H1 (cell line): ENCODE measurements around the gene CLMP. TPM values are rescaled to one million over a fixed set of nuclear protein-coding genes. Genes with fewer than 3 reads are reported as not detected.

Source experiments
- CTCF ChIA-PET: fragments of 300-600 bp; sonication (Branson Sonifier 250); formaldehyde crosslinking; loops from one replicate; lab custom pipeline; 2021; ENCODE audit not compliant: partially characterized antibody; lab: Charles Lee
- POLR2A ChIA-PET: fragments of 300-600 bp; sonication (Branson Sonifier 250); formaldehyde crosslinking; loops from one replicate; lab custom pipeline; 2021; ENCODE audit warnings: inconsistent platforms; ENCODE audit not compliant: partially characterized antibody; lab: Charles Lee
- DNase-seq, 2 experiments: peaks; one replicate each; pipeline versions ENCODE4 v3.0.0 to v3.0.0-alpha.2; 2010 to 2022; ENCODE audit warnings: low spot score in 2 of 2, low read depth in 1 of 2, mixed read lengths in 1 of 2
- FAIRE-seq: peaks from 2 replicates; lab custom pipeline; 2011; peaks lifted over from hg19 to GRCh38; lab: Jason Lieb, UNC
- H2AFZ ChIP-seq: 2 replicates; pipeline ENCODE4 v1.8.1; 2012; ENCODE audit warnings: low read length, inconsistent platforms
- H2AK5ac ChIP-seq: 2 replicates; pipeline ENCODE4 v1.6.1; 2013; ENCODE audit warnings: low read depth, low read length
- H2BK120ac ChIP-seq: replicated peaks from 2 replicates; pipeline ENCODE3; 2013; ENCODE audit warnings: low read depth, low read length, inconsistent platforms
- H2BK12ac ChIP-seq: 2 replicates; pipeline ENCODE4 v1.6.1; 2013; ENCODE audit warnings: low read depth, low read length
- H2BK15ac ChIP-seq: 2 replicates; pipeline ENCODE4 v1.6.1; 2013; ENCODE audit warnings: low read length
- H2BK20ac ChIP-seq: 2 replicates; pipeline ENCODE4 v1.6.1; 2013; ENCODE audit warnings: low read length
- H2BK5ac ChIP-seq: 2 replicates; pipeline ENCODE4 v1.6.1; 2013; ENCODE audit warnings: low read depth, low read length
- H3K14ac ChIP-seq: 2 replicates; pipeline ENCODE4 v1.6.1; 2013; ENCODE audit warnings: inconsistent platforms; ENCODE audit not compliant: insufficient read length
- H3K18ac ChIP-seq: 2 replicates; pipeline ENCODE4 v1.6.1; 2013; ENCODE audit warnings: low read length; ENCODE audit errors: extremely low read depth
- H3K23ac ChIP-seq: 2 replicates; pipeline ENCODE4 v1.6.1; 2013; ENCODE audit warnings: inconsistent platforms; ENCODE audit not compliant: insufficient read length
- H3K23me2 ChIP-seq: 2 replicates; pipeline ENCODE4 v1.6.1; 2013; ENCODE audit warnings: low read depth, low read length
- H3K27ac ChIP-seq: 2 replicates; pipeline ENCODE4 v1.6.1; 2011; ENCODE audit warnings: low read depth, low read length, inconsistent platforms
- H3K27me3 ChIP-seq, 4 experiments: replicated peaks in 1 of 4; 1 replicate in 1 of 4; 2 replicates in 3 of 4; pipeline versions ENCODE4 v1.6.1 to v1.8.1; 2011 to 2013; ENCODE audit warnings: low read length in 3 of 4, mild to moderate bottlenecking in 3 of 4, inconsistent platforms in 2 of 4, mixed read lengths in 2 of 4, moderate library complexity in 1 of 4; ENCODE audit not compliant: control insufficient read depth in 3 of 4, insufficient read depth in 3 of 4; ENCODE audit errors: extremely low read depth in 1 of 4
- H3K36me3 ChIP-seq, 4 experiments: 2 replicates each; pipeline versions ENCODE4 v1.6.1 to v1.8.1; 2011 to 2013; ENCODE audit warnings: mild to moderate bottlenecking in 4 of 4, low read length in 3 of 4, moderate library complexity in 2 of 4, control low read depth in 1 of 4, inconsistent platforms in 1 of 4; ENCODE audit not compliant: insufficient read depth in 4 of 4, control insufficient read depth in 2 of 4
- H3K4ac ChIP-seq: replicated peaks from 2 replicates; pipeline ENCODE3; 2013; ENCODE audit warnings: low read length, low read depth, mixed read lengths, inconsistent platforms; ENCODE audit not compliant: insufficient read length
- H3K4me1 ChIP-seq, 4 experiments: replicated peaks in 1 of 4; 1 replicate in 1 of 4; 2 replicates in 3 of 4; pipeline versions ENCODE4 v1.6.1 to v1.8.1; 2011 to 2013; ENCODE audit warnings: low read length in 3 of 4, inconsistent platforms in 2 of 4, mixed read lengths in 1 of 4; ENCODE audit not compliant: insufficient read depth in 4 of 4, control insufficient read depth in 3 of 4
- H3K4me2 ChIP-seq, 2 experiments: 2 replicates each; pipeline versions ENCODE4 v1.6.1 to v1.8.1; 2011 to 2013; ENCODE audit warnings: low read depth in 2 of 2, low read length in 2 of 2, control low read depth in 1 of 2, inconsistent platforms in 1 of 2, mild to moderate bottlenecking in 1 of 2; ENCODE audit not compliant: insufficient read depth in 1 of 2
- H3K4me3 ChIP-seq, 4 experiments: fragments of 200-600, 300-600 bp in 1 of 4; sonication (generic), shearing (Covaris generic), sonication (Bioruptor Twin) in 1 of 4; 2 replicates each; pipeline versions ENCODE4 v1.5.1 to v1.8.1; 2011 to 2016; ENCODE audit warnings: low read length in 4 of 4, low read depth in 3 of 4, control low read depth in 2 of 4, inconsistent platforms in 2 of 4, mild to moderate bottlenecking in 2 of 4, mixed read lengths in 1 of 4, moderate library complexity in 1 of 4; ENCODE audit not compliant: insufficient read depth in 2 of 4; ENCODE audit errors: extremely low read depth in 1 of 4
- H3K56ac ChIP-seq: replicated peaks from 2 replicates; pipeline ENCODE3; 2013; ENCODE audit warnings: low read depth, mild to moderate bottlenecking, mixed read lengths, low read length, inconsistent platforms; ENCODE audit not compliant: insufficient read length
- H3K79me1 ChIP-seq: 2 replicates; pipeline ENCODE4 v1.6.1; 2013; ENCODE audit warnings: low read depth, low read length, control low read depth
- H3K79me2 ChIP-seq, 2 experiments: 2 replicates each; pipeline versions ENCODE4 v1.6.1 to v1.8.1; 2012 to 2013; ENCODE audit warnings: low read length in 2 of 2, mild to moderate bottlenecking in 2 of 2, inconsistent platforms in 1 of 2; ENCODE audit not compliant: insufficient read depth in 2 of 2, control insufficient read depth in 1 of 2
- H3K9ac ChIP-seq, 4 experiments: replicated peaks in 1 of 4; 1 replicate in 1 of 4; 2 replicates in 3 of 4; pipeline versions ENCODE4 v1.6.1 to v1.8.1; 2011 to 2013; ENCODE audit warnings: low read depth in 3 of 4, low read length in 3 of 4, control low read depth in 2 of 4, mild to moderate bottlenecking in 2 of 4, moderate library complexity in 2 of 4, inconsistent platforms in 1 of 4; ENCODE audit errors: extremely low read depth in 1 of 4
- H3K9me3 ChIP-seq, 2 experiments: 2 replicates each; pipeline versions ENCODE4 v1.6.1 to v1.8.1; 2012 to 2013; ENCODE audit warnings: mild to moderate bottlenecking in 2 of 2, moderate library complexity in 2 of 2, control low read depth in 1 of 2, inconsistent platforms in 1 of 2, low read depth in 1 of 2, low read length in 1 of 2, mixed read lengths in 1 of 2; ENCODE audit not compliant: insufficient read depth in 2 of 2
- H4K20me1 ChIP-seq, 2 experiments: replicated peaks in 1 of 2; 2 replicates each; pipeline versions ENCODE3 to v1.8.1; 2011 to 2013; ENCODE audit warnings: inconsistent platforms in 2 of 2, low read length in 2 of 2, mild to moderate bottlenecking in 1 of 2; ENCODE audit not compliant: insufficient read depth in 2 of 2, control insufficient read depth in 1 of 2
- H4K5ac ChIP-seq: 2 replicates; pipeline ENCODE4 v1.6.1; 2013; ENCODE audit warnings: low read length, low read depth, mixed read lengths, inconsistent platforms; ENCODE audit not compliant: insufficient read length
- H4K8ac ChIP-seq: 2 replicates; pipeline ENCODE4 v1.8.0; 2013; ENCODE audit warnings: mild to moderate bottlenecking, moderate library complexity, low read length, inconsistent platforms; ENCODE audit not compliant: insufficient read depth; ENCODE audit errors: extremely low read depth
- H4K91ac ChIP-seq: replicated peaks from 2 replicates; pipeline ENCODE3; 2013; ENCODE audit warnings: low read length, mixed read lengths, inconsistent platforms; ENCODE audit not compliant: insufficient read length
- ATF2 ChIP-seq: IDR thresholded peaks from 2 replicates; pipeline ENCODE4 v1.6.1; 2012; ENCODE audit warnings: low read length, inconsistent platforms
- BRCA1 ChIP-seq: IDR thresholded peaks from 2 replicates; pipeline ENCODE4 v1.6.1; 2012; ENCODE audit warnings: low read depth, low read length, improper control_type of control experiment
- CEBPB ChIP-seq: IDR thresholded peaks from 2 replicates; pipeline ENCODE4 v1.6.1; 2012; ENCODE audit warnings: low read depth, low read length
- MAX ChIP-seq: IDR thresholded peaks from 2 replicates; pipeline ENCODE4 v1.6.1; 2012; ENCODE audit warnings: inconsistent platforms
- POLR2A ChIP-seq, 2 experiments: IDR thresholded peaks; 1 replicate in 1 of 2; 2 replicates in 1 of 2; pipeline ENCODE4 v1.6.1; 2011; ENCODE audit warnings: low read depth in 2 of 2, low read length in 2 of 2, mild to moderate bottlenecking in 2 of 2; ENCODE audit errors: control extremely low read depth in 1 of 2
- RBBP5 ChIP-seq: IDR thresholded peaks from 2 replicates; pipeline ENCODE4 v1.7.1; 2012; ENCODE audit warnings: low read depth, mild to moderate bottlenecking, inconsistent platforms, low read length, moderate library complexity, borderline replicate concordance
- RFX5 ChIP-seq: IDR thresholded peaks from 2 replicates; pipeline ENCODE4 v1.6.1; 2011; ENCODE audit warnings: low read depth, low read length, improper control_type of control experiment, borderline replicate concordance
- RXRA ChIP-seq: IDR thresholded peaks from 2 replicates; pipeline ENCODE4 v1.6.1; 2011; ENCODE audit warnings: low read depth, mild to moderate bottlenecking, low read length, moderate library complexity; ENCODE audit not compliant: insufficient read depth
- SIRT6 ChIP-seq: IDR thresholded peaks from one replicate; pipeline ENCODE4 v1.7.1; 2012; ENCODE audit warnings: low read length, inconsistent platforms
- SP2 ChIP-seq: IDR thresholded peaks from 2 replicates; pipeline ENCODE4 v1.6.1; 2012; ENCODE audit warnings: mild to moderate bottlenecking, low read length, inconsistent platforms
- TEAD4 ChIP-seq: IDR thresholded peaks from 2 replicates; pipeline ENCODE4 v1.6.1; 2012; ENCODE audit warnings: low read depth, low read length, inconsistent platforms, mixed read lengths
- ZNF274 ChIP-seq: IDR thresholded peaks from 2 replicates; pipeline ENCODE4 v1.7.0; 2012; ENCODE audit warnings: low read length, borderline replicate concordance; ENCODE audit errors: extremely low read depth
- WGBS, 2 experiments: shearing (Covaris generic) in 1 of 2; methylation state at CpG; one replicate each; pipeline versions ENCODE4 v1.1.6 to v1.1.7; 2013 to 2015; ENCODE audit warnings: low lambda C conversion rate in 2 of 2, mixed read lengths in 2 of 2, inconsistent platforms in 1 of 2, low coverage in 1 of 2, missing lambda C conversion rate in 1 of 2; ENCODE audit not compliant: insufficient replicate concordance in 2 of 2, insufficient coverage in 1 of 2, insufficient read length in 1 of 2; ENCODE audit errors: extremely low coverage in 1 of 2, missing lambda C conversion rate in 1 of 2; 5-methylcytosine and 5-hydroxymethylcytosine counted together
- polyA plus RNA-seq, 7 experiments: library from polyadenylated mRNA; depleted of rRNA in 3 of 7; stranded (reverse) in 5 of 7; unstranded in 2 of 7; fragments of >200 nt in 5 of 7; fragments of 200-250 nt in 2 of 7; gene quantifications; 1 replicate in 5 of 7; 2 replicates in 1 of 7; 4 replicates in 1 of 7; pipeline versions ENCODE4 v1.2.1 to v1.2.3, GENCODE V29; 2011 to 2013; ENCODE audit warnings: missing spikeins in 2 of 7, mixed read lengths in 2 of 7
- total RNA-seq: library from RNA; stranded (reverse); fragmentation: NEBNext Ultra II Directional; extraction: Animal tissue kit (Norgen Biotek cat#: 25700); gene quantifications from 2 replicates; pipeline ENCODE4 v1.2.1, GENCODE V29; 2021

CLMP gene
- total and polyA plus RNA-seq, 2 of the 8 experiments (the other 6 are each of a cell fraction or from before 2014, with no cell fraction given) = 9.9 to 24.1 TPM

- H3K9ac ChIP-seq = no peak overlapping the region
- no peak overlapping the region; the same call in 1 of the 2 replicates for H3K27ac ChIP-seq
- TF ChIP-seq BRCA1 (no peak), SP2 (no peak), RFX5 (no peak), MAX (no peak), ZNF274 (no peak), RBBP5 (0 out of 2 replicates have a peak, but pooled peaks have one; percentile 69), RXRA (no peak), TEAD4 (peak; percentile 96), CEBPB (no peak), ATF2 (no peak), SIRT6 (no peak), POLR2A (IDR thresholded peaks at IDR 0.05; ENCODE audit: control extremely low read depth in 1 of 2, low read depth in 2 of 2, low read length in 2 of 2) (0 out of 3 replicates have a peak, but pooled peaks of 1 of the 2 experiments have one; percentile 25)
Measured at GRCh38 chr11:123206791-123207434, 11.9 kb upstream of the CLMP start.

More at GRCh38 chr11:123206791-123207434, 11.9 kb upstream of the CLMP start:
- no peak overlapping the region for H3K14ac ChIP-seq
- no peak overlapping the region for H2BK5ac ChIP-seq
- H3K4me2 ChIP-seq = 0 out of 4 replicates have a peak overlapping the region, but pooled peaks of 1 of the 2 experiments have one; percentile 11
- no peaks in the 10 kb centered on the region for H3K9me3 ChIP-seq
- H3K4me3 ChIP-seq = no peak overlapping the region
- H3K36me3 ChIP-seq = no peaks in the 10 kb centered on the region
- H4K91ac ChIP-seq = no peak overlapping the region
- no peak overlapping the region for H2BK15ac ChIP-seq
- FAIRE-seq = peak; percentile 60
- H3K79me2 ChIP-seq = no peaks in the 10 kb centered on the region
- no peak overlapping the region for H3K56ac ChIP-seq
- peaks cover 0 to 11% (median 5%) of the 10 kb centered on the region in 4 experiments; a peak in 5 of 7 replicates for H3K4me1 ChIP-seq
- H4K8ac ChIP-seq = no peak overlapping the region
- peak overlapping the region; percentile 62 for H2BK12ac ChIP-seq
- no peak overlapping the region for H4K5ac ChIP-seq
- ChIA-PET CTCF (interaction anchor here (1.3 kb wide), 1 partner anchor 18 kb away, joined by 3 read pairs; no protein-coding TSS in a partner anchor), POLR2A (interaction anchor here (0.9 kb wide), 1 partner anchor 28 kb away, joined by 3 read pairs; no protein-coding TSS in a partner anchor)
- DNase-seq = no peak
- H3K4ac ChIP-seq = no peak overlapping the region
- no peak overlapping the region for H3K23ac ChIP-seq
- no peak overlapping the region for H2BK120ac ChIP-seq
- no peaks in the 10 kb centered on the region; a peak in 2 of 7 replicates for H3K27me3 ChIP-seq
- 83% methylated on average over 10 of the region's 10 CpGs; no CpG with 5 or more reads in 1 of the 2 experiments for WGBS, 2 experiments
- no peaks in the 10 kb centered on the region for H3K79me1 ChIP-seq
- H4K20me1 ChIP-seq = no peaks in the 10 kb centered on the region
- H3K23me2 ChIP-seq = no peaks in the 10 kb centered on the region
- no peak overlapping the region for H2AFZ ChIP-seq
- H2BK20ac ChIP-seq = no peak overlapping the region
- H2AK5ac ChIP-seq = no peak overlapping the region
- H3K18ac ChIP-seq = no peak overlapping the region
